HEK293 (cell line): ENCODE measurements around the gene EXOSC9.

Experiments used
- CTCF ChIA-PET: fragments of 350-600 bp; formaldehyde crosslinking; extraction: SDS; loops from one replicate; lab custom pipeline; 2021; ENCODE audit warnings: antibody characterized with exemption; lab: Yijun Ruan, JAX
- POLR2A ChIA-PET: fragments of 300-600 bp; formaldehyde crosslinking; extraction: SDS; loops from one replicate; lab custom pipeline; 2020; ENCODE audit warnings: antibody characterized with exemption, inconsistent platforms; lab: Yijun Ruan, JAX
- H3K27ac ChIP-seq: fragments of 200-500 bp; sonication (Bioruptor generic); 2 replicates; pipeline ENCODE4 v1.5.1; 2014; ENCODE audit warnings: low read depth, low read length, control low read depth, inconsistent platforms; ENCODE audit errors: extremely low read depth
- H3K36me3 ChIP-seq, 2 experiments: fragments of 200-500 bp in 1 of 2; sonication (Bioruptor generic) in 1 of 2; 1 replicate in 1 of 2; 2 replicates in 1 of 2; pipeline ENCODE4 v1.5.1; 2014 to 2017; ENCODE audit warnings: inconsistent platforms in 2 of 2, low read length in 2 of 2; ENCODE audit not compliant: control insufficient read depth in 2 of 2, insufficient read depth in 1 of 2
- H3K4me1 ChIP-seq: fragments of 200-500 bp; sonication (Bioruptor generic); 2 replicates; pipeline ENCODE4 v1.5.1; 2014; ENCODE audit warnings: mild to moderate bottlenecking, low read length, inconsistent platforms; ENCODE audit not compliant: control insufficient read depth, insufficient read depth
- H3K4me3 ChIP-seq: 2 replicates; pipeline ENCODE4 v1.5.1; 2011; ENCODE audit warnings: low read depth, mild to moderate bottlenecking, control low read depth, low read length, moderate library complexity
- H3K9me3 ChIP-seq: fragments of 200-500 bp; sonication (Bioruptor generic); 2 replicates; pipeline ENCODE4 v1.5.1; 2014; ENCODE audit warnings: low read depth, low read length, inconsistent platforms; ENCODE audit not compliant: control insufficient read depth, insufficient read depth
- FEZF1 ChIP-seq: fragments of 450-650 bp; formaldehyde crosslinking; IDR thresholded peaks from 2 replicates; pipeline ENCODE4 v1.5.1; 2016; ENCODE audit warnings: missing biosample characterization, missing genetic modification characterization
- GLIS2 ChIP-seq: fragments of 450-650 bp; formaldehyde crosslinking; IDR thresholded peaks from 2 replicates; pipeline ENCODE4 v1.5.1; 2016; ENCODE audit warnings: missing biosample characterization, missing genetic modification characterization
- HOXC10 ChIP-seq: sonication (generic); formaldehyde crosslinking; IDR thresholded peaks from 2 replicates; pipeline ENCODE4 v1.8.1; 2023; ENCODE audit warnings: mild to moderate bottlenecking, missing genetic modification reagents
- RBAK ChIP-seq: fragments of 450-650 bp; formaldehyde crosslinking; IDR thresholded peaks from 2 replicates; pipeline ENCODE4 v1.5.1; 2016; ENCODE audit warnings: missing biosample characterization, missing genetic modification characterization
- ZFP41 ChIP-seq: fragments of 450-650 bp; formaldehyde crosslinking; IDR thresholded peaks from 2 replicates; pipeline ENCODE4 v1.5.1; 2016; ENCODE audit warnings: missing biosample characterization, missing genetic modification characterization, borderline replicate concordance
- ZNF138 ChIP-seq: fragments of 450-650 bp; formaldehyde crosslinking; IDR thresholded peaks from 2 replicates; pipeline ENCODE4 v1.5.1; 2016; ENCODE audit warnings: missing biosample characterization, missing genetic modification characterization, borderline replicate concordance
- ZNF155 ChIP-seq: fragments of 450-650 bp; formaldehyde crosslinking; IDR thresholded peaks from 2 replicates; pipeline ENCODE4 v1.5.1; 2016; ENCODE audit warnings: missing biosample characterization, missing genetic modification characterization
- ZNF214 ChIP-seq: fragments of 450-650 bp; formaldehyde crosslinking; IDR thresholded peaks from 2 replicates; pipeline ENCODE4 v1.5.1; 2017; ENCODE audit warnings: missing biosample characterization, mild to moderate bottlenecking, missing genetic modification characterization, borderline replicate concordance
- ZNF223 ChIP-seq: fragments of 450-650 bp; formaldehyde crosslinking; IDR thresholded peaks from 2 replicates; pipeline ENCODE4 v1.5.1; 2016; ENCODE audit warnings: missing biosample characterization, missing genetic modification characterization
- ZNF274 ChIP-seq, 2 experiments: fragments of 200-500 bp in 1 of 2; fragments of 450-650 bp in 1 of 2; sonication (Bioruptor generic) in 1 of 2; formaldehyde crosslinking in 1 of 2; IDR thresholded peaks; 2 replicates each; pipeline versions ENCODE4 v1.5.1 to v1.6.1; 2014 to 2016; ENCODE audit warnings: borderline replicate concordance in 1 of 2, inconsistent platforms in 1 of 2, low read length in 1 of 2, missing biosample characterization in 1 of 2, missing genetic modification characterization in 1 of 2
- ZNF311 ChIP-seq: fragments of 450-650 bp; formaldehyde crosslinking; IDR thresholded peaks from 2 replicates; pipeline ENCODE4 v1.5.1; 2017; ENCODE audit warnings: missing biosample characterization, missing genetic modification characterization, borderline replicate concordance
- ZNF324 ChIP-seq: fragments of 450-650 bp; formaldehyde crosslinking; IDR thresholded peaks from 2 replicates; pipeline ENCODE4 v1.5.1; 2016; ENCODE audit warnings: missing biosample characterization, missing genetic modification characterization
- ZNF350 ChIP-seq: fragments of 450-650 bp; formaldehyde crosslinking; IDR thresholded peaks from 2 replicates; pipeline ENCODE4 v1.5.0; 2017; ENCODE audit warnings: missing biosample characterization, mild to moderate bottlenecking, missing genetic modification characterization
- ZNF473 ChIP-seq: fragments of 450-650 bp; formaldehyde crosslinking; IDR thresholded peaks from 2 replicates; pipeline ENCODE4 v1.5.1; 2017; ENCODE audit warnings: missing biosample characterization, missing genetic modification characterization
- ZNF549 ChIP-seq: fragments of 450-650 bp; IDR thresholded peaks from 2 replicates; pipeline ENCODE4 v1.5.1; 2018; ENCODE audit warnings: missing biosample characterization, missing genetic modification characterization, mild to moderate bottlenecking, inconsistent platforms, moderate library complexity
- ZNF621 ChIP-seq: fragments of 450-650 bp; formaldehyde crosslinking; IDR thresholded peaks from 2 replicates; pipeline ENCODE4 v1.5.1; 2017; ENCODE audit warnings: missing biosample characterization, missing genetic modification characterization
- ZNF626 ChIP-seq: fragments of 450-650 bp; sonication (Bioruptor Pico); formaldehyde crosslinking; IDR thresholded peaks from 2 replicates; pipeline ENCODE4 v1.5.1; 2018; ENCODE audit warnings: missing biosample characterization, missing genetic modification characterization, inconsistent platforms
- ZNF670 ChIP-seq: fragments of 450-650 bp; formaldehyde crosslinking; IDR thresholded peaks from 2 replicates; pipeline ENCODE4 v1.5.1; 2016; ENCODE audit warnings: missing biosample characterization, missing genetic modification characterization, low read depth
- ZNF843 ChIP-seq: fragments of 450-650 bp; formaldehyde crosslinking; IDR thresholded peaks from 2 replicates; pipeline ENCODE4 v1.5.1; 2016; ENCODE audit warnings: missing biosample characterization, missing genetic modification characterization
- ZSCAN23 ChIP-seq: fragments of 450-650 bp; formaldehyde crosslinking; IDR thresholded peaks from 2 replicates; pipeline ENCODE4 v1.5.1; 2016; ENCODE audit warnings: missing biosample characterization, missing genetic modification characterization
- TF ChIP-seq, protein P1 (sequence below): fragments of 450-650 bp; formaldehyde crosslinking; IDR thresholded peaks from 2 replicates; pipeline ENCODE4 v1.5.1; 2016; ENCODE audit warnings: missing biosample characterization, missing genetic modification characterization
- TF ChIP-seq, protein P2 (sequence below): fragments of 450-650 bp; formaldehyde crosslinking; IDR thresholded peaks from 2 replicates; pipeline ENCODE4 v1.5.1; 2016; ENCODE audit warnings: missing biosample characterization, missing genetic modification characterization
- TF ChIP-seq, protein P3 (sequence below): fragments of 450-650 bp; formaldehyde crosslinking; IDR thresholded peaks from 2 replicates; pipeline ENCODE4 v1.5.0; 2017; ENCODE audit warnings: missing biosample characterization, missing genetic modification characterization, borderline replicate concordance
- TF ChIP-seq, protein P4 (sequence below): fragments of 450-650 bp; formaldehyde crosslinking; IDR thresholded peaks from 2 replicates; pipeline ENCODE4 v1.5.1; 2016; ENCODE audit warnings: missing biosample characterization, missing genetic modification characterization
- TF ChIP-seq, protein P5 (sequence below): fragments of 450-650 bp; formaldehyde crosslinking; IDR thresholded peaks from 2 replicates; pipeline ENCODE4 v1.5.1; 2016; ENCODE audit warnings: missing biosample characterization, missing genetic modification characterization, borderline replicate concordance

Gene EXOSC9

DNA sequence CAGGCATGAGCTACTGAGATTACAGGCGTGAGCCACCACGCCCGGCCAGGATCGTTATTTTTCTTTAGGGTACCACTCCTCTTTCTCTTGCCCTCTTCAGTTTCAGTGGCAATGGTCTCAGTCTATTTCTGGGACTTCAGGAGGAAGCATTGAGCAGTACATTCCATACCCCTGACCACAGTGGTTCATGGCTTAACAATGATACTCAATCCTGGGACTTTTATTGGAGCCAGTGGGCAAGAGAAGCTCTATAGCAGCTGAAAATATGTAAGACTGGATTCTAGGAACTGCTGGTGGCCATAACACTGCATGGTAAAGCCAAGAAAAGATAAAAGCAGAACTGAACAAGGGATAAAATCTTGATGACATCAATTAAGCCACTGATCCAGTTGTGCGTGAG lies 28.4 kb downstream of the EXOSC9 start:
- TF ChIP-seq, protein P1, sequence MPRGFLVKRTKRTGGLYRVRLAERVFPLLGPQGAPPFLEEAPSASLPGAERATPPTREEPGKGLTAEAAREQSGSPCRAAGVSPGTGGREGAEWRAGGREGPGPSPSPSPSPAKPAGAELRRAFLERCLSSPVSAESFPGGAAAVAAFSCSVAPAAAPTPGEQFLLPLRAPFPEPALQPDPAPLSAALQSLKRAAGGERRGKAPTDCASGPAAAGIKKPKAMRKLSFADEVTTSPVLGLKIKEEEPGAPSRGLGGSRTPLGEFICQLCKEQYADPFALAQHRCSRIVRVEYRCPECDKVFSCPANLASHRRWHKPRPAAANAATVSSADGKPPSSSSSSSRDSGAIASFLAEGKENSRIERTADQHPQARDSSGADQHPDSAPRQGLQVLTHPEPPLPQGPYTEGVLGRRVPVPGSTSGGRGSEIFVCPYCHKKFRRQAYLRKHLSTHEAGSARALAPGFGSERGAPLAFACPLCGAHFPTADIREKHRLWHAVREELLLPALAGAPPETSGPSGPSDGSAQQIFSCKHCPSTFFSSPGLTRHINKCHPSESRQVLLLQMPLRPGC (tag by site-specific recombination): no peak
- TF ChIP-seq ZNF214 (tag by site-specific recombination) (no peak), ZNF670 (no peak), HOXC10 (CRISPR knock-in tag) (no peak), ZNF138 (tag by site-specific recombination) (no peak), ZNF311 (no peak), ZFP41 (no peak), ZNF324 (tag by site-specific recombination) (no peak), RBAK (tag by site-specific recombination) (no peak), ZNF621 (tag by site-specific recombination) (no peak), ZNF155 (no peak), ZNF843 (tag by site-specific recombination) (no peak), ZSCAN23 (tag by site-specific recombination) (no peak), ZNF274 (IDR thresholded peaks at IDR 0.05; ENCODE audit: low read length) (no peak), ZNF274 (tag by site-specific recombination; IDR thresholded peaks at IDR 0.05; ENCODE audit: borderline replicate concordance) (no peak)
- TF ChIP-seq, protein P2, sequence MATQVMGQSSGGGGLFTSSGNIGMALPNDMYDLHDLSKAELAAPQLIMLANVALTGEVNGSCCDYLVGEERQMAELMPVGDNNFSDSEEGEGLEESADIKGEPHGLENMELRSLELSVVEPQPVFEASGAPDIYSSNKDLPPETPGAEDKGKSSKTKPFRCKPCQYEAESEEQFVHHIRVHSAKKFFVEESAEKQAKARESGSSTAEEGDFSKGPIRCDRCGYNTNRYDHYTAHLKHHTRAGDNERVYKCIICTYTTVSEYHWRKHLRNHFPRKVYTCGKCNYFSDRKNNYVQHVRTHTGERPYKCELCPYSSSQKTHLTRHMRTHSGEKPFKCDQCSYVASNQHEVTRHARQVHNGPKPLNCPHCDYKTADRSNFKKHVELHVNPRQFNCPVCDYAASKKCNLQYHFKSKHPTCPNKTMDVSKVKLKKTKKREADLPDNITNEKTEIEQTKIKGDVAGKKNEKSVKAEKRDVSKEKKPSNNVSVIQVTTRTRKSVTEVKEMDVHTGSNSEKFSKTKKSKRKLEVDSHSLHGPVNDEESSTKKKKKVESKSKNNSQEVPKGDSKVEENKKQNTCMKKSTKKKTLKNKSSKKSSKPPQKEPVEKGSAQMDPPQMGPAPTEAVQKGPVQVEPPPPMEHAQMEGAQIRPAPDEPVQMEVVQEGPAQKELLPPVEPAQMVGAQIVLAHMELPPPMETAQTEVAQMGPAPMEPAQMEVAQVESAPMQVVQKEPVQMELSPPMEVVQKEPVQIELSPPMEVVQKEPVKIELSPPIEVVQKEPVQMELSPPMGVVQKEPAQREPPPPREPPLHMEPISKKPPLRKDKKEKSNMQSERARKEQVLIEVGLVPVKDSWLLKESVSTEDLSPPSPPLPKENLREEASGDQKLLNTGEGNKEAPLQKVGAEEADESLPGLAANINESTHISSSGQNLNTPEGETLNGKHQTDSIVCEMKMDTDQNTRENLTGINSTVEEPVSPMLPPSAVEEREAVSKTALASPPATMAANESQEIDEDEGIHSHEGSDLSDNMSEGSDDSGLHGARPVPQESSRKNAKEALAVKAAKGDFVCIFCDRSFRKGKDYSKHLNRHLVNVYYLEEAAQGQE (tag by site-specific recombination): no peak
- TF ChIP-seq, protein P3, sequence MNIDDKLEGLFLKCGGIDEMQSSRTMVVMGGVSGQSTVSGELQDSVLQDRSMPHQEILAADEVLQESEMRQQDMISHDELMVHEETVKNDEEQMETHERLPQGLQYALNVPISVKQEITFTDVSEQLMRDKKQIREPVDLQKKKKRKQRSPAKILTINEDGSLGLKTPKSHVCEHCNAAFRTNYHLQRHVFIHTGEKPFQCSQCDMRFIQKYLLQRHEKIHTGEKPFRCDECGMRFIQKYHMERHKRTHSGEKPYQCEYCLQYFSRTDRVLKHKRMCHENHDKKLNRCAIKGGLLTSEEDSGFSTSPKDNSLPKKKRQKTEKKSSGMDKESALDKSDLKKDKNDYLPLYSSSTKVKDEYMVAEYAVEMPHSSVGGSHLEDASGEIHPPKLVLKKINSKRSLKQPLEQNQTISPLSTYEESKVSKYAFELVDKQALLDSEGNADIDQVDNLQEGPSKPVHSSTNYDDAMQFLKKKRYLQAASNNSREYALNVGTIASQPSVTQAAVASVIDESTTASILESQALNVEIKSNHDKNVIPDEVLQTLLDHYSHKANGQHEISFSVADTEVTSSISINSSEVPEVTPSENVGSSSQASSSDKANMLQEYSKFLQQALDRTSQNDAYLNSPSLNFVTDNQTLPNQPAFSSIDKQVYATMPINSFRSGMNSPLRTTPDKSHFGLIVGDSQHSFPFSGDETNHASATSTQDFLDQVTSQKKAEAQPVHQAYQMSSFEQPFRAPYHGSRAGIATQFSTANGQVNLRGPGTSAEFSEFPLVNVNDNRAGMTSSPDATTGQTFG (tag by site-specific recombination): no peak
- H3K4me1 ChIP-seq: no peaks in the 10 kb centered on the region
- POLR2A ChIA-PET: no interaction called here
- CTCF ChIA-PET: no interaction called here
- H3K9me3 ChIP-seq: no peaks in the 10 kb centered on the region
- H3K36me3 ChIP-seq: peaks cover 13 to 60% of the 10 kb centered on the region in 2 experiments
- H3K27ac ChIP-seq: no peak overlapping the region
- no peak overlapping the region for H3K4me3 ChIP-seq

DNA sequence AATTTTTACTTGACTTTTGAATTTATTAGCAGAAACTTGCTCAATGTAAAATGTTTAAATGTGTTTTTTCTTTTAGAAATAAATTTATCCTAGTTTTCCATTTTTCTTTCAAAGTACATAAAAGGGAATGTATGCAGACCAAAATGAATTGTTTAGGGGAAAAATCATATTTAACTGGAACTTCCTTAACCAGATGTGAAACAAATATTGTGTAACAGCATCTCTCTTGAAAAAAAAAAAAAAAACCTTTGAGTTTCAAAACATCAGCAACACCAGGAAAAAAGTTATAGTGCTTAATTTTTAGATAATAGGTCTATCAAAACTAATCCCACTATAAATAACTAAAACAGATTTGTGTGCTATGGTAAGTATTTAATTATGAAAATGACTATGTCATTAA lies 37.0 kb downstream of the EXOSC9 start:
- Histone ChIP-seq H3K4me3 (no peak overlapping the region), H3K9me3 (no peaks in the 10 kb centered on the region), H3K27ac (no peak overlapping the region), H3K4me1 (no peaks in the 10 kb centered on the region), H3K36me3 (peaks cover 24 to 61% of the 10 kb centered on the region in 2 experiments)
- CTCF ChIA-PET: no interaction called here
- POLR2A ChIA-PET: no interaction called here
- TF ChIP-seq ZNF350 (tag by site-specific recombination): no peak
- no peak for TF ChIP-seq FEZF1 (tag by site-specific recombination)
- TF ChIP-seq, protein P4, sequence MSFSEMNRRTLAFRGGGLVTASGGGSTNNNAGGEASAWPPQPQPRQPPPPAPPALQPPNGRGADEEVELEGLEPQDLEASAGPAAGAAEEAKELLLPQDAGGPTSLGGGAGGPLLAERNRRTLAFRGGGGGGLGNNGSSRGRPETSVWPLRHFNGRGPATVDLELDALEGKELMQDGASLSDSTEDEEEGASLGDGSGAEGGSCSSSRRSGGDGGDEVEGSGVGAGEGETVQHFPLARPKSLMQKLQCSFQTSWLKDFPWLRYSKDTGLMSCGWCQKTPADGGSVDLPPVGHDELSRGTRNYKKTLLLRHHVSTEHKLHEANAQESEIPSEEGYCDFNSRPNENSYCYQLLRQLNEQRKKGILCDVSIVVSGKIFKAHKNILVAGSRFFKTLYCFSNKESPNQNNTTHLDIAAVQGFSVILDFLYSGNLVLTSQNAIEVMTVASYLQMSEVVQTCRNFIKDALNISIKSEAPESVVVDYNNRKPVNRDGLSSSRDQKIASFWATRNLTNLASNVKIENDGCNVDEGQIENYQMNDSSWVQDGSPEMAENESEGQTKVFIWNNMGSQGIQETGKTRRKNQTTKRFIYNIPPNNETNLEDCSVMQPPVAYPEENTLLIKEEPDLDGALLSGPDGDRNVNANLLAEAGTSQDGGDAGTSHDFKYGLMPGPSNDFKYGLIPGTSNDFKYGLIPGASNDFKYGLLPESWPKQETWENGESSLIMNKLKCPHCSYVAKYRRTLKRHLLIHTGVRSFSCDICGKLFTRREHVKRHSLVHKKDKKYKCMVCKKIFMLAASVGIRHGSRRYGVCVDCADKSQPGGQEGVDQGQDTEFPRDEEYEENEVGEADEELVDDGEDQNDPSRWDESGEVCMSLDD (tag by site-specific recombination): no peak
- no peak for TF ChIP-seq GLIS2
- no peak for TF ChIP-seq ZNF473
- TF ChIP-seq ZNF549 (tag by site-specific recombination): no peak
- no peak for TF ChIP-seq ZNF223 (tag by site-specific recombination)
- TF ChIP-seq ZNF626 (tag by site-specific recombination): no peak
- TF ChIP-seq, protein P5, sequence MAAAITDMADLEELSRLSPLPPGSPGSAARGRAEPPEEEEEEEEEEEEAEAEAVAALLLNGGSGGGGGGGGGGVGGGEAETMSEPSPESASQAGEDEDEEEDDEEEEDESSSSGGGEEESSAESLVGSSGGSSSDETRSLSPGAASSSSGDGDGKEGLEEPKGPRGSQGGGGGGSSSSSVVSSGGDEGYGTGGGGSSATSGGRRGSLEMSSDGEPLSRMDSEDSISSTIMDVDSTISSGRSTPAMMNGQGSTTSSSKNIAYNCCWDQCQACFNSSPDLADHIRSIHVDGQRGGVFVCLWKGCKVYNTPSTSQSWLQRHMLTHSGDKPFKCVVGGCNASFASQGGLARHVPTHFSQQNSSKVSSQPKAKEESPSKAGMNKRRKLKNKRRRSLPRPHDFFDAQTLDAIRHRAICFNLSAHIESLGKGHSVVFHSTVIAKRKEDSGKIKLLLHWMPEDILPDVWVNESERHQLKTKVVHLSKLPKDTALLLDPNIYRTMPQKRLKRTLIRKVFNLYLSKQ (tag by site-specific recombination): no peak
